ENCODE data around the gene CAPN2. TPM values are rescaled to one million over a fixed set of nuclear protein-coding genes. Genes with fewer than 3 reads are reported as not detected.

The CAPN2 gene
- total RNA-seq, 1 donor from 2014 or later = 72.6 TPM

- ATAC-seq (ENCODE audit: poor library complexity) (no peak), DNase-seq (no peak)
- intact Hi-C loops (cut with DNase I) = no loop called here
Measured at GRCh38 chr1:223770621-223771315, 58.4 kb downstream of the CAPN2 start.

DNA sequence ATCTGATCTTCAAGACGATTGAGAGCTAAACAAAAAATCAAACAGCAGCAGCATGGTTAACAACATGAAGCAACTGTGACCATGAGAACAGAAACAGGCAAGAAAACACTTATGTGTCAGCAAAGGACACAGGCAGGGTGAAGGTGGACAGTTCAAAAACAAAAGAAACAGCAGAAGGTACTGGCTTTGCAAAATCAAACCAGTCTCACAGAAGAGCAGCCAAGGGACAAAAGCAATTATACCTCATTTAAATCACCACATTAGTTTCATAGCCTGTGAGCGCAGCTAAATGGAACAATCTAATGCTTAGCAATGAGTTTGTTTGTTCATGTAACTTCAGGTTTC, 59.1 kb downstream of the CAPN2 start:
- no peak for DNase-seq
- intact Hi-C loops (cut with DNase I) = no loop called here
- no peak for ATAC-seq (ENCODE audit: poor library complexity)

GRCh38 chr1:223771814-223772770, 59.8 kb downstream of the CAPN2 start:
- intact Hi-C loops (cut with DNase I) = no loop called here
- peak; percentile 79 for DNase-seq
- peak; percentile 74 for ATAC-seq (ENCODE audit: poor library complexity)

DNA sequence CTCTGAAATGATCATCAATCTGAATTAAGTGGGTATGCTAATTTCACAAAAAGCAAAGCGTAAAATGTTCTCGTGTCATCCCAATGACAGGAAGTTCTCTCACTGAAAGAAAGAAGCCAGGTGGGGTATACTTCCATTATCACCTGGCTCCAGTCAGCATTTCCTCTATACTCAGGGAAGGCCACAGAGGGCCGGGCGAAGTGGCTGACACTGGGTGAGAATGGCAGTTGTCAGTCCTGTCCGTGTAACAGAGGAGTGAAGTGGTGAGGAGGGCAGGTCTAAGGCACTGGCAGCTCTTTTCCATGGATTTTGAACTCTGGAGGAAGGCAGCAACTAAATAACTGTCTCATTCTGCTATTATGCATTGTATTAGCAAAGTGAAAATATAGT, 60.4 kb downstream of the CAPN2 start:
- no peak for DNase-seq
- ATAC-seq (ENCODE audit: poor library complexity) = no peak
- intact Hi-C loops (cut with DNase I) = no loop called here

- ATAC-seq (ENCODE audit: poor library complexity) = no peak
- intact Hi-C loops (cut with DNase I) = no loop called here
- DNase-seq = no peak
Measured at GRCh38 chr1:223774134-223774814, 61.9 kb downstream of the CAPN2 start.

DNA sequence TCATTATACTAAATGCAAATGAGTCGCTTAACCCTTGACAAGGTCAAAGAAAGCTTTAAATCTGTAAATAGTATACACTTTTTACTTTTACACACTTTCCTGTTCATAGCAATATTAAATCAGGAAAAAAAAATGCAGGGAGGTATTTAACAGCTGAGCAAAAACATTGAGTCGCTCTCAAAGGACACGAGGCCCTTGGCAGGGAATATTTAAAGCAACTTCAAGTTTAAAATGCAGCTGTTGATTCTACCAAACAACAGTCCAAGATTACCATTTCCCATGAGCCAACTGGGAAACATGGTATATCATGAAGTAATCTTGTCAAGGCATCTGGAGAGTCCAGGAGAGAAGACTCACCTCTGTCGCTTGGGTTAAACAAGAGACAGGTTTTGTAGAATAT, 62.7 kb downstream of the CAPN2 start:
- ATAC-seq (ENCODE audit: poor library complexity) (peak; percentile 45), DNase-seq (no peak)
- intact Hi-C loops (cut with DNase I) = no loop called here

GRCh38 chr1:223775711-223776074, 63.4 kb downstream of the CAPN2 start:
- DNase-seq = no peak
- intact Hi-C loops (cut with DNase I) = no loop called here
- ATAC-seq (ENCODE audit: poor library complexity) = no peak

- intact Hi-C loops (cut with DNase I) = no loop called here
- no peak for DNase-seq
- ATAC-seq (ENCODE audit: poor library complexity) = no peak
Measured at GRCh38 chr1:223776075-223776814, 63.9 kb downstream of the CAPN2 start.

GRCh38 chr1:223776826-223777454, 64.6 kb downstream of the CAPN2 start:
- intact Hi-C loops (cut with DNase I) = no loop called here
- no peak for DNase-seq
- ATAC-seq (ENCODE audit: poor library complexity) = no peak

GRCh38 chr1:223780318-223780717, 68.0 kb downstream of the CAPN2 start:
- DNase-seq = no peak
- intact Hi-C loops (cut with DNase I) = no loop called here
- ATAC-seq (ENCODE audit: poor library complexity) = no peak

DNA sequence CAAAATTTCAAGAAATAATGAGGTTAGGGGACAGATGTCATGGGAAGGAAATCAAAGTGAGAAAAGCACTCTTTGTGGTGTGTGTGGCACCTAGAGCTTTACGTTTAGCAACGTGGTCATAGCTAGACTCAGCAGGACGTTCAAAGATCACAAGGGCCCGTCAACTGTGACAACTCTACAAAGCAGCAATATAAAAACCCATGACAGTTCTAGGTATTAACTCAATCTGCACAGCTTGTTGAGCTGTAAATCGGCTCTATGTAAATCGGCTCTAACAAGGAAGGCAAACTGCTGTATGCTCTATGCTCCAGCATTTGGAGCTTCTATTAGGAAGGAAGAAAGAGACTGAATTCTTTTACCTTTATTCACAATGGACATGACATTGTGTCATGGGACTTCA, 68.6 kb downstream of the CAPN2 start:
- intact Hi-C loops (cut with DNase I) = no loop called here
- ATAC-seq (ENCODE audit: poor library complexity) = no peak
- DNase-seq = no peak

DNA sequence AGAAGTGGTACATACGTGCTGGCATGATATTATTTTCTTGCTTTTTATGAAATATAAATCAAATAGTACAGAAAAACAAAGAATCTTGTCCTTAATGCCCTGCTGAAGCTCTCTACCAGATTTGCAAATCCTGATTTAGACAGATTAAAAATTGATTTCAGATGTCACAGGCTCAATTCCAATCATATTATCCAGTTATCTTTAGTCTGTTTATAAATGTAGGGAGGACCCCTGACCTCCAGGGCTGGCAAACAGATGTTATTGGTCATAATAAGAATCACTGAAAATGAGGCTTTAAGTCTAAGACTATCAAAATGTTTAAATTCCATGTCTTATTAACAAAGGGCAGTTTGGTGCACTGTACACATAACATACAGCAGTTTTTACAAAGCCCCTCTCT, 71.3 kb downstream of the CAPN2 start:
- no peak for ATAC-seq (ENCODE audit: poor library complexity)

GRCh38 chr1:223784541-223784940, 72.2 kb downstream of the CAPN2 start:
- no peak for DNase-seq
- intact Hi-C loops (cut with DNase I) = no loop called here
- peak; percentile 62 for ATAC-seq (ENCODE audit: poor library complexity)

More for the DNA sequence above, 71.3 kb downstream of the CAPN2 start:
- DNase-seq = no peak
- intact Hi-C loops (cut with DNase I) = no loop called here

DNA sequence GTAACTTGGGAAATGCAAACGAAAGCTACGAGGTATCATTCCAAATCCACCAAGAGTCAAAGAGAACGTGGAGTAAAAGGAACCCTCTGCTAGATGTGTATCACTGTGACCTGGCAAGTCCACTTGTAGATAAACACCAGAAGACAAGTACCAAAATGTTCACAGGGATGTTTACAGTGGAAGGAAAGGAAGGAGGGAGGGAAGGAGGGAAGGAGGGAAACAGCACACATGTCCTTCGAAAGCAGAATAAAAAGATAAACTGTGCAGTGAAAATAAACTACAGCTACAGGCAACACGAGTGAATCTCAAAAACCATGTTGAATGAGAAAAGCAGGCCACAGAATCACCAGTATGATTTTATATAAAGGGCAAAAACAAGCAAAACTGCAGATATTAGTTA, 73.5 kb downstream of the CAPN2 start:
- ATAC-seq (ENCODE audit: poor library complexity) = no peak
- intact Hi-C loops (cut with DNase I) = no loop called here

GRCh38 chr1:223788746-223789415, 76.5 kb downstream of the CAPN2 start:
- no peak for DNase-seq
- no peak for ATAC-seq (ENCODE audit: poor library complexity)
- intact Hi-C loops (cut with DNase I) = no loop called here

More for the DNA sequence above, 73.5 kb downstream of the CAPN2 start:
- DNase-seq = no peak

- ATAC-seq (ENCODE audit: poor library complexity) (no peak), DNase-seq (no peak)
- intact Hi-C loops (cut with DNase I) = no loop called here
Measured at GRCh38 chr1:223792046-223792445, 79.7 kb downstream of the CAPN2 start.

DNA sequence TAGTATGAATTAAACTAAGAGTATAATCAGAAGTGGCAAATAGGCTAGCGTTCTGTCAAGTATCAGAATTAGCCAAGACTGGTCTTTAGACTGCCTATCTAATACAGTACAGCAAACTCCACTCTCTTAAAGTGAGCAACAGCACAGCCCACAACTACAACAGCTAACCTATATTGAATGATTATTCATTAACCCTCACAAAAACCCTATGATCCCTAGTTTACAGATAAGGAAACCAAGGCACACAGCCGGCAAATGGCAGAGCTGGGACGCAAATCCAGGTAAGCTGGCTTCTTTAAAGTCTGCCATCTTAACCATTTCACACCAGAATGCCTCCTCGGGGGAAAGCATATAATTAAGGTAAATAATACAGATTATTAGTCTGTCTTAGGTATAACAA, 81.4 kb downstream of the CAPN2 start:
- ATAC-seq (ENCODE audit: poor library complexity) (no peak), DNase-seq (no peak)
- intact Hi-C loops (cut with DNase I) = no loop called here
